ENCODE data around the gene SAT2.

DNA sequence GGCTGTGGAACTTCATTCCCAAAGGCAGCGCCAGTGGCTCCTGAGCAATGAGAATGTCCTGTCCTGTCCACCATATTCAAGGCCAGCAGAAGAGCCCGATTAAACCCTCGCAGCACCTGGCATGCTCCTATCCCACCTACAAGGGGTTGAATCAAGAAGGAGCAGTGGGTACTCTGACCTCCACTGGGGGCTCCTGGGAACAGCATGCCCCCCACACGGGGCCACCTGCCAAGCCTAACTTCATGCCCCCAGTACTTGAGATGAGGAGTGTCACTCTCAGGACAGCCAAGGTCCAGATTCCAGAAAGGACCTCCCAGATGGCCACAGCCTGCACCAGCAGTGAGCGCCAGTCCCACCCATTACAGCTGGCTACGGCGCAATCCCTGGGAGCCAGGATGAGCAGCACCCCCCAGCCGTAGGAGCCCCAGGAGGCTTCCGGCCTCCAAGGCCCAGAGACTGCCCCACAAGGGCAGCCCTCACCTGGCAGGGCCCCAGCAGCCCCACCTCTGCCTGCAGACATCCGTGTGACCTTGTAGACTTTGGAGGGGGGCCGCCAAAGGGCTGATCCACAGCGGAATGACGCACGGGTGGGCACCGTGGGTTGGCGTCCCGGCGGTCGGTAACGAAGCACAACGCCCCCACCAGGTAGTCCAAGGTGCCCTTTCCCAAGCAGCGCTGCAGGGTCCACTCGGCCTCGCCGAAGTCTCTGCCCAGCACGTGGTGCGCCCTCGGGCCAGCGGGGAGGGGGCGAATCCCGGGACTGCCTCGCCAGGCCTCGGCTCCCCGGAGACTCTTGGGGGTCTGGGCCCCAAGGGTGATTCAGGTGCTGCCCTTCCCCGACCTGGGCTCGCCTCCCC is 45.0 kb downstream of the SAT2 start:
- TF ChIP-seq EP300 (IDR thresholded peaks at IDR 0.05) (no peak), POLR2A (IDR thresholded peaks at IDR 0.05) (no peak)
- TF ChIP-seq, protein P1, sequence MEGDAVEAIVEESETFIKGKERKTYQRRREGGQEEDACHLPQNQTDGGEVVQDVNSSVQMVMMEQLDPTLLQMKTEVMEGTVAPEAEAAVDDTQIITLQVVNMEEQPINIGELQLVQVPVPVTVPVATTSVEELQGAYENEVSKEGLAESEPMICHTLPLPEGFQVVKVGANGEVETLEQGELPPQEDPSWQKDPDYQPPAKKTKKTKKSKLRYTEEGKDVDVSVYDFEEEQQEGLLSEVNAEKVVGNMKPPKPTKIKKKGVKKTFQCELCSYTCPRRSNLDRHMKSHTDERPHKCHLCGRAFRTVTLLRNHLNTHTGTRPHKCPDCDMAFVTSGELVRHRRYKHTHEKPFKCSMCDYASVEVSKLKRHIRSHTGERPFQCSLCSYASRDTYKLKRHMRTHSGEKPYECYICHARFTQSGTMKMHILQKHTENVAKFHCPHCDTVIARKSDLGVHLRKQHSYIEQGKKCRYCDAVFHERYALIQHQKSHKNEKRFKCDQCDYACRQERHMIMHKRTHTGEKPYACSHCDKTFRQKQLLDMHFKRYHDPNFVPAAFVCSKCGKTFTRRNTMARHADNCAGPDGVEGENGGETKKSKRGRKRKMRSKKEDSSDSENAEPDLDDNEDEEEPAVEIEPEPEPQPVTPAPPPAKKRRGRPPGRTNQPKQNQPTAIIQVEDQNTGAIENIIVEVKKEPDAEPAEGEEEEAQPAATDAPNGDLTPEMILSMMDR (IDR thresholded peaks at IDR 0.05): no peak
